GM23248 (cell line): ENCODE results near the gene GRIN2C.

Experiments
- EZH2 ChIP-seq: fragments of 200-600 bp; sonication (generic); IDR thresholded peaks from 2 replicates; pipeline ENCODE4 v1.6.1; 2018; ENCODE audit warnings: antibody characterized with exemption, mild to moderate bottlenecking; ENCODE audit not compliant: insufficient read depth, poor library complexity, severe bottlenecking
- EZH2phosphoT487 ChIP-seq: fragments of 200-600 bp; sonication (generic); IDR thresholded peaks from 2 replicates; pipeline ENCODE4 v1.6.1; 2018; ENCODE audit warnings: antibody characterized with exemption, moderate library complexity, mild to moderate bottlenecking, low read depth; ENCODE audit not compliant: insufficient read depth

GRCh38 chr17:74798239-74798707 is 61.4 kb downstream of the GRIN2C start:
- TF ChIP-seq EZH2 (no peak), EZH2phosphoT487 (no peak)
